K562 (cell line): Measurements from ENCODE around the gene MRPL42. TPM values are rescaled to one million over a fixed set of nuclear protein-coding genes. Genes with fewer than 3 reads are reported as not detected.

Source experiments
- ATAC-seq: fragments of 200-7000 bp; cut with Tn5 transposase; 3 replicates; pipeline ENCODE4 v1.9.1; 2020; ENCODE audit warnings: moderate library complexity
- BruUV-seq: library from RNA; stranded (reverse); fragments of 400-500 nt; replicated peaks from 2 replicates; lab custom pipeline; 2021; lab: Mats Ljungman, UMichigan
- CTCF ChIA-PET: fragments of 300-600 bp; formaldehyde crosslinking; extraction: SDS; loops from one replicate; lab custom pipeline; 2021; ENCODE audit warnings: low intra/inter-chr PET ratio; lab: Yijun Ruan, JAX
- POLR2A ChIA-PET: fragments of 300-600, 350-650 bp; sonication (Branson Sonifier 250); formaldehyde crosslinking; extraction: SDS; loops from one replicate; lab custom pipeline; 2021; ENCODE audit warnings: antibody characterized with exemption, inconsistent platforms; lab: Yijun Ruan, JAX
- DNase-seq, 4 experiments: peaks; one replicate each; pipeline versions ENCODE4 v3.0.0 to v3.0.0-alpha.2; 2011 to 2018; ENCODE audit warnings: low spot score in 3 of 4, mixed read lengths in 3 of 4; ENCODE audit errors: extremely low read depth in 1 of 4
- FAIRE-seq: peaks from 2 replicates; lab custom pipeline; 2011; peaks lifted over from hg19 to GRCh38; lab: Jason Lieb, UNC
- H2AFZ ChIP-seq: 2 replicates; pipeline ENCODE4 v1.6.0; 2011; ENCODE audit warnings: low read depth, low read length, control low read depth, inconsistent platforms
- H3K27ac ChIP-seq: fragments of 200-600 bp; 3 replicates; pipeline ENCODE4 v1.8.0; 2011; ENCODE audit warnings: low read depth, mild to moderate bottlenecking, control low read depth, inconsistent platforms, low read length, moderate library complexity, mixed read lengths; ENCODE audit errors: extremely low read depth
- H3K27me3 ChIP-seq, 2 experiments: fragments of 300-600 bp in 1 of 2; 2 replicates in 1 of 2; 3 replicates in 1 of 2; pipeline versions ENCODE4 v1.6.0 to v1.8.0; 2011; ENCODE audit warnings: inconsistent platforms in 2 of 2, low read length in 2 of 2, mild to moderate bottlenecking in 1 of 2, mixed read lengths in 1 of 2, moderate library complexity in 1 of 2; ENCODE audit not compliant: control insufficient read depth in 2 of 2, insufficient read depth in 2 of 2
- H3K36me3 ChIP-seq: fragments of 300-600 bp; 3 replicates; pipeline ENCODE4 v1.8.0; 2011; ENCODE audit warnings: mild to moderate bottlenecking, low read length, inconsistent platforms; ENCODE audit not compliant: control insufficient read depth, insufficient read depth
- H3K4me1 ChIP-seq, 2 experiments: fragments of 200-600 bp in 1 of 2; replicated peaks in 1 of 2; 2 replicates in 1 of 2; 3 replicates in 1 of 2; pipeline versions ENCODE4 v1.5.1 to v1.8.0; 2011; ENCODE audit warnings: inconsistent platforms in 2 of 2, low read length in 2 of 2, mild to moderate bottlenecking in 1 of 2, mixed read lengths in 1 of 2, moderate library complexity in 1 of 2; ENCODE audit not compliant: control insufficient read depth in 2 of 2, insufficient read depth in 2 of 2
- H3K4me2 ChIP-seq: 2 replicates; pipeline ENCODE4 v1.6.1; 2011; ENCODE audit warnings: low read length, control low read depth, inconsistent platforms, mixed read lengths; ENCODE audit not compliant: insufficient read depth
- H3K4me3 ChIP-seq: fragments of 200-600 bp; sonication (generic), shearing (Covaris generic); 2 replicates; pipeline ENCODE4 v1.5.1; 2016; ENCODE audit warnings: control low read depth, inconsistent platforms
- H3K79me2 ChIP-seq: fragments of 200-600 bp; 3 replicates; pipeline ENCODE4 v1.8.0; 2011; ENCODE audit warnings: low read length, inconsistent platforms; ENCODE audit not compliant: control insufficient read depth, insufficient read depth
- H3K9ac ChIP-seq, 2 experiments: 2 replicates each; pipeline versions ENCODE4 v1.6.0 to v1.6.1; 2011; ENCODE audit warnings: low read depth in 2 of 2, low read length in 2 of 2, control low read depth in 1 of 2, inconsistent platforms in 1 of 2, mild to moderate bottlenecking in 1 of 2, mixed read lengths in 1 of 2; ENCODE audit not compliant: insufficient read depth in 1 of 2
- H3K9me1 ChIP-seq: one replicate; pipeline ENCODE4 v1.6.0; 2011; ENCODE audit warnings: inconsistent platforms, mild to moderate bottlenecking, low read length, moderate library complexity; ENCODE audit not compliant: control insufficient read depth, insufficient read depth
- H3K9me3 ChIP-seq: replicated peaks from 2 replicates; pipeline ENCODE4 v1.5.1; 2011; ENCODE audit warnings: low read depth, low read length, inconsistent platforms; ENCODE audit not compliant: control insufficient read depth, insufficient read depth
- H4K20me1 ChIP-seq: replicated peaks from 2 replicates; pipeline ENCODE4 v1.6.1; 2011; ENCODE audit warnings: low read length, inconsistent platforms, mixed read lengths; ENCODE audit not compliant: control insufficient read depth, insufficient read depth
- ARID2 ChIP-seq: fragments of 450-650 bp; IDR thresholded peaks from 2 replicates; pipeline ENCODE4 v1.6.1; 2017; ENCODE audit warnings: antibody characterized with exemption, mild to moderate bottlenecking
- CEBPB ChIP-seq: fragments of 450-650 bp; IDR thresholded peaks from 2 replicates; pipeline ENCODE4 v1.6.1; 2016; ENCODE audit warnings: missing genetic modification characterization, missing compliant biosample characterization
- DPF2 ChIP-seq: fragments of 450-650 bp; IDR thresholded peaks from 2 replicates; pipeline ENCODE4 v1.6.1; 2016
- E4F1 ChIP-seq: fragments of 250-450 bp; sonication (Bioruptor Pico); IDR thresholded peaks from 2 replicates; pipeline ENCODE4 v1.5.0; 2021; ENCODE audit warnings: mild to moderate bottlenecking, borderline replicate concordance
- GABPB2 ChIP-seq: fragments of 250-450 bp; sonication (Bioruptor Pico); conservative IDR thresholded peaks from 2 replicates; pipeline ENCODE4 v1.5.1; 2021; ENCODE audit warnings: mild to moderate bottlenecking
- HDAC3 ChIP-seq: fragments of 450-650 bp; IDR thresholded peaks from 2 replicates; pipeline ENCODE4 v1.6.1; 2018; ENCODE audit warnings: borderline replicate concordance, mild to moderate bottlenecking, moderate library complexity; ENCODE audit not compliant: partially characterized antibody
- HINFP ChIP-seq: fragments of 450-650 bp; conservative IDR thresholded peaks from 2 replicates; pipeline ENCODE4 v1.6.1; 2016; ENCODE audit warnings: missing genetic modification characterization, low read depth, mild to moderate bottlenecking, control low read depth, missing compliant biosample characterization
- MTF1 ChIP-seq: fragments of 250-450 bp; sonication (Bioruptor Pico); IDR thresholded peaks from 2 replicates; pipeline ENCODE4 v1.9.0; 2021; ENCODE audit warnings: moderate library complexity, mild to moderate bottlenecking, inconsistent platforms, borderline replicate concordance
- SMARCA4 ChIP-seq: fragments of 450-650 bp; IDR thresholded peaks from 2 replicates; pipeline ENCODE4 v1.6.1; 2016
- SP2 ChIP-seq: IDR thresholded peaks from 2 replicates; pipeline ENCODE4 v1.6.1; 2011; ENCODE audit warnings: mild to moderate bottlenecking, low read depth, low read length, moderate library complexity; ENCODE audit not compliant: poor library complexity, severe bottlenecking; ENCODE audit errors: extremely low read depth
- SREBF1 ChIP-seq: fragments of 150-350 bp; IDR thresholded peaks from 2 replicates; pipeline ENCODE4 v1.6.1; 2014; ENCODE audit warnings: antibody characterized with exemption, low read depth, low read length, borderline replicate concordance
- ZNF12 ChIP-seq: sonication (generic); formaldehyde crosslinking; IDR thresholded peaks from 2 replicates; pipeline ENCODE4 v1.4.0; 2020; ENCODE audit warnings: mild to moderate bottlenecking, missing genetic modification reagents
- ZNF239 ChIP-seq: fragments of 250-450 bp; sonication (Bioruptor Pico); IDR thresholded peaks from 2 replicates; pipeline ENCODE4 v1.4.0; 2020; ENCODE audit warnings: mild to moderate bottlenecking
- ZNF277 ChIP-seq: fragments of 250-450 bp; sonication (Bioruptor Pico); IDR thresholded peaks from 2 replicates; pipeline ENCODE4 v1.8.0; 2022; ENCODE audit warnings: inconsistent platforms, mild to moderate bottlenecking, moderate library complexity, borderline replicate concordance
- ZNF589 ChIP-seq: fragments of 200-800 bp; sonication (Bioruptor generic); IDR thresholded peaks from 2 replicates; pipeline ENCODE4 v1.6.1; 2016; ENCODE audit warnings: low read depth, missing genetic modification characterization, missing compliant biosample characterization
- ZNF668 ChIP-seq: fragments of 250-450 bp; sonication (Bioruptor Pico); IDR thresholded peaks from 2 replicates; pipeline ENCODE4 v1.8.0; 2022; ENCODE audit warnings: mild to moderate bottlenecking, inconsistent platforms
- ZNF740 ChIP-seq, 3 experiments: fragments of 200-800 bp in 1 of 3; sonication (Bioruptor generic) in 1 of 3; sonication (generic) in 1 of 3; formaldehyde crosslinking in 1 of 3; IDR thresholded peaks; 2 replicates each; pipeline versions ENCODE4 v1.6.1 to v1.8.0; 2016 to 2022; ENCODE audit warnings: mild to moderate bottlenecking in 2 of 3, missing compliant biosample characterization in 2 of 3, missing genetic modification characterization in 2 of 3, missing genetic modification reagents in 1 of 3
- WGBS: fragments of 100-300 bp; shearing (Covaris generic); methylation state at CpG from one replicate; pipeline ENCODE4 v1.1.6; 2016; ENCODE audit warnings: low coverage, mixed read lengths; ENCODE audit not compliant: insufficient coverage; ENCODE audit errors: missing lambda C conversion rate; 5-methylcytosine and 5-hydroxymethylcytosine counted together
- in situ Hi-C: fragments of 300-500 bp; cut with MboI; formaldehyde crosslinking; loops from 4 replicates; pipeline ENCODE4 v1.15.0; 2018; ENCODE audit warnings: inconsistent platforms, mixed read lengths
- intact Hi-C: fragments of 100-400 bp; cut with micrococcal nuclease; formaldehyde crosslinking; loops from 2 replicates; pipeline ENCODE4 v1.14.2; 2022
- polyA plus RNA-seq, 8 experiments: library from polyadenylated mRNA; depleted of rRNA in 4 of 8; stranded (reverse) in 5 of 8; unstranded in 3 of 8; fragments of >200 nt; fragmentation: Nextera tagmentation in 2 of 8; fragmentation: Illumina TruSeq in 1 of 8; extraction: Ambion mirVana in 2 of 8; extraction: Trizol in 1 of 8; gene quantifications; 2 replicates each; pipeline versions ENCODE4 v1.2.1 to v1.2.3, GENCODE V29; 2011 to 2014; ENCODE audit warnings: inconsistent platforms in 1 of 8, missing spikeins in 1 of 8
- total RNA-seq, 7 experiments: library from RNA; depleted of rRNA in 6 of 7; stranded (reverse); fragments of >200 nt in 6 of 7; fragmentation: Illumina TruSeq in 2 of 7; extraction: Trizol in 2 of 7; gene quantifications; 2 replicates each; pipeline versions ENCODE4 v1.2.1 to v1.2.3, GENCODE V29; 2011 to 2021; ENCODE audit warnings: low replicate concordance in 1 of 7

MRPL42 gene
- total and polyA plus RNA-seq, 9 of the 15 experiments (the other 6 are each of a cell fraction or from before 2014, with no cell fraction given): 104 to 806 (median 218) TPM

- in situ Hi-C loops: no loop called here
- Histone ChIP-seq H3K4me3 (no peak overlapping the region), H3K9ac (no peak overlapping the region), H2AFZ (no peak overlapping the region), H3K36me3 (no peaks in the 10 kb centered on the region), H3K9me3 (no peaks in the 10 kb centered on the region), H3K27ac (no peak overlapping the region), H3K27me3 (no peaks in the 10 kb centered on the region), H4K20me1 (no peaks in the 10 kb centered on the region), H3K79me2 (no peaks in the 10 kb centered on the region), H3K9me1 (no peaks in the 10 kb centered on the region), H3K4me2 (no peak overlapping the region), H3K4me1 (0 out of 5 replicates have a peak, but pooled peaks cover 0 to 14% of the 10 kb centered on the region in 2 experiments)
- CTCF ChIA-PET: no interaction called here
- POLR2A ChIA-PET: no interaction called here
- BruUV-seq: no TSS peak
- intact Hi-C loops: no loop called here
- FAIRE-seq: no peak
- no peak for DNase-seq
- no peak for ATAC-seq
- 72% methylated on average over 5 of the region's 5 CpGs for WGBS
- TF ChIP-seq SP2 (no peak), SREBF1 (no peak), HINFP (tag) (no peak), DPF2 (no peak), ZNF589 (no peak), ZNF239 (CRISPR knock-in tag) (no peak), MTF1 (CRISPR knock-in tag) (no peak), ZNF277 (no peak), GABPB2 (CRISPR knock-in tag) (no peak), ARID2 (no peak), SMARCA4 (no peak), E4F1 (CRISPR knock-in tag) (no peak), HDAC3 (no peak), ZNF740 (CRISPR knock-in tag; IDR thresholded peaks at IDR 0.05) (no peak), ZNF740 (tag; IDR thresholded peaks at IDR 0.05) (no peak), ZNF12 (CRISPR knock-in tag) (no peak), ZNF668 (CRISPR knock-in tag) (no peak), CEBPB (tag) (no peak)
Measured at GRCh38 chr12:93459097-93459496, 8.2 kb upstream of the MRPL42 start.
